Mammary epithelial cell (primary cell): Measurements from ENCODE around the gene RARRES1.

ENCODE experiments used
- EZH2 ChIP-seq: IDR thresholded peaks from 2 replicates; pipeline ENCODE4 v1.6.1; 2012; ENCODE audit warnings: low read length, inconsistent platforms, borderline replicate concordance
- TF ChIP-seq, protein P1 (sequence below), 2 donors: IDR thresholded peaks in 1 of 2; conservative IDR thresholded peaks in 1 of 2; 2 replicates each; pipeline ENCODE4 v1.5.1; 2011 to 2012; ENCODE audit warnings: inconsistent platforms in 2 of 2, low read length in 2 of 2, mild to moderate bottlenecking in 2 of 2, control low read depth in 1 of 2, low read depth in 1 of 2; ENCODE audit not compliant: insufficient read depth in 1 of 2; ENCODE audit errors: extremely low read depth in 1 of 2

GRCh38 chr3:158751316-158751715 lies 19.1 kb upstream of the RARRES1 start:
- TF ChIP-seq, protein P1, sequence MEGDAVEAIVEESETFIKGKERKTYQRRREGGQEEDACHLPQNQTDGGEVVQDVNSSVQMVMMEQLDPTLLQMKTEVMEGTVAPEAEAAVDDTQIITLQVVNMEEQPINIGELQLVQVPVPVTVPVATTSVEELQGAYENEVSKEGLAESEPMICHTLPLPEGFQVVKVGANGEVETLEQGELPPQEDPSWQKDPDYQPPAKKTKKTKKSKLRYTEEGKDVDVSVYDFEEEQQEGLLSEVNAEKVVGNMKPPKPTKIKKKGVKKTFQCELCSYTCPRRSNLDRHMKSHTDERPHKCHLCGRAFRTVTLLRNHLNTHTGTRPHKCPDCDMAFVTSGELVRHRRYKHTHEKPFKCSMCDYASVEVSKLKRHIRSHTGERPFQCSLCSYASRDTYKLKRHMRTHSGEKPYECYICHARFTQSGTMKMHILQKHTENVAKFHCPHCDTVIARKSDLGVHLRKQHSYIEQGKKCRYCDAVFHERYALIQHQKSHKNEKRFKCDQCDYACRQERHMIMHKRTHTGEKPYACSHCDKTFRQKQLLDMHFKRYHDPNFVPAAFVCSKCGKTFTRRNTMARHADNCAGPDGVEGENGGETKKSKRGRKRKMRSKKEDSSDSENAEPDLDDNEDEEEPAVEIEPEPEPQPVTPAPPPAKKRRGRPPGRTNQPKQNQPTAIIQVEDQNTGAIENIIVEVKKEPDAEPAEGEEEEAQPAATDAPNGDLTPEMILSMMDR (conservative IDR thresholded peaks at IDR 0.05 in 1 of 2, IDR thresholded peaks at IDR 0.05 in 1 of 2; ENCODE audit: extremely low read depth in 1 of 2, insufficient read depth in 1 of 2, low read depth in 1 of 2, low read length in 2 of 2) = no peak
- TF ChIP-seq EZH2 = no peak
